Eye (tissue), 1 donor: ENCODE data around the gene KIF6.
"Not testable (repeated sequence)": the region's sequence is repeated elsewhere in the genome, so short reads cannot be mapped to it uniquely, and the experiment has no call there.

Source experiments
- DNase-seq: peaks from one replicate; pipeline ENCODE4 v3.0.0-alpha.2; 2015

KIF6 gene, protein sequence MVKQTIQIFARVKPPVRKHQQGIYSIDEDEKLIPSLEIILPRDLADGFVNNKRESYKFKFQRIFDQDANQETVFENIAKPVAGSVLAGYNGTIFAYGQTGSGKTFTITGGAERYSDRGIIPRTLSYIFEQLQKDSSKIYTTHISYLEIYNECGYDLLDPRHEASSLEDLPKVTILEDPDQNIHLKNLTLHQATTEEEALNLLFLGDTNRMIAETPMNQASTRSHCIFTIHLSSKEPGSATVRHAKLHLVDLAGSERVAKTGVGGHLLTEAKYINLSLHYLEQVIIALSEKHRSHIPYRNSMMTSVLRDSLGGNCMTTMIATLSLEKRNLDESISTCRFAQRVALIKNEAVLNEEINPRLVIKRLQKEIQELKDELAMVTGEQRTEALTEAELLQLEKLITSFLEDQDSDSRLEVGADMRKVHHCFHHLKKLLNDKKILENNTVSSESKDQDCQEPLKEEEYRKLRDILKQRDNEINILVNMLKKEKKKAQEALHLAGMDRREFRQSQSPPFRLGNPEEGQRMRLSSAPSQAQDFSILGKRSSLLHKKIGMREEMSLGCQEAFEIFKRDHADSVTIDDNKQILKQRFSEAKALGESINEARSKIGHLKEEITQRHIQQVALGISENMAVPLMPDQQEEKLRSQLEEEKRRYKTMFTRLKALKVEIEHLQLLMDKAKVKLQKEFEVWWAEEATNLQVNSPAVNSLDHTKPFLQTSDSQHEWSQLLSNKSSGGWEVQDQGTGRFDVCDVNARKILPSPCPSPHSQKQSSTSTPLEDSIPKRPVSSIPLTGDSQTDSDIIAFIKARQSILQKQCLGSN

DNA sequence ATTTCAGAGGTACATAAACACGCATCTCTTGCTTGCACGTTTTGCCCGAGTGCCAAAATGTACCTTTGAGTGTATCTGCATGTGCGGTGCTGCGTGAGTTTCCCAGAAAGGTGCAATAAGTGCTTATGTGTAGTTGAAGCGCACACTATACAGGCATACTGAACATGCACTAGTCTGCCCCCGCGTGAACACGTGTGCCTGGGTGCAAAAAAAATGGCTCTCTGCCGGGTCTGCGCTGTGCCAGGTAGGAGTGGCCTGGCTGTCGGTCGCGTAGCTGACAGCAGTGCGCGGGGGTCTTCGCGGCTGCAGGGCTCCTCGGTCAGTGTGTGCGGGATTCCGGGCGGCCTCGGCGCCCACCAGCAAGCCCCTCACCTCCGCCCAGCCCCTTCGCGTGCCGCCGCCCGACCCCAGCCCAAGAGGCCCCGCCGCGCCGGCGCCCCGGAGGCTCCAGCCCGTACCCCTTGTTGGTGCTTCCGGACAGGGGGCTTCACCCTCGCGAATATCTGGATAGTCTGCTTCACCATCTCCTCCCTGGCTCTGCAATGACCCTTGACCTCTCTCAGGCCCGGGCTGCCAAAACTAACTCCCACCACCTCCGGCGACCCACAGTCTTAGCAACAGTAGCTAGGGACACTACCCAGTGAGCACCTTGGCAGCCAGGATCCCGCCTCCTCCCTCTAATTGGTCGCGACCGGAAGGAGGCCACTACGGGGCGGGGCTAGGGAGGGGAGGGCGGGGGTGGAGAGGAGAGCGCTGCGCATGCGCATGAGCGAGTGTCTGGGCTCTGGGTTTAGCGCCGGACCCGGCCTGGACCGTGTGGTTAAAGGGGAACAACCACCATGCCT lies at the start of gene KIF6:
KIF6 (minus strand) TSS at position 622 of the 845 bp plus-strand sequence; CDS start at position 524, 98 bp downstream.
- peak; percentile 97 for DNase-seq

- DNase-seq: no peak
Observed at GRCh38 chr6:39773782-39774181, 48.6 kb upstream of the KIF6 start.

DNA sequence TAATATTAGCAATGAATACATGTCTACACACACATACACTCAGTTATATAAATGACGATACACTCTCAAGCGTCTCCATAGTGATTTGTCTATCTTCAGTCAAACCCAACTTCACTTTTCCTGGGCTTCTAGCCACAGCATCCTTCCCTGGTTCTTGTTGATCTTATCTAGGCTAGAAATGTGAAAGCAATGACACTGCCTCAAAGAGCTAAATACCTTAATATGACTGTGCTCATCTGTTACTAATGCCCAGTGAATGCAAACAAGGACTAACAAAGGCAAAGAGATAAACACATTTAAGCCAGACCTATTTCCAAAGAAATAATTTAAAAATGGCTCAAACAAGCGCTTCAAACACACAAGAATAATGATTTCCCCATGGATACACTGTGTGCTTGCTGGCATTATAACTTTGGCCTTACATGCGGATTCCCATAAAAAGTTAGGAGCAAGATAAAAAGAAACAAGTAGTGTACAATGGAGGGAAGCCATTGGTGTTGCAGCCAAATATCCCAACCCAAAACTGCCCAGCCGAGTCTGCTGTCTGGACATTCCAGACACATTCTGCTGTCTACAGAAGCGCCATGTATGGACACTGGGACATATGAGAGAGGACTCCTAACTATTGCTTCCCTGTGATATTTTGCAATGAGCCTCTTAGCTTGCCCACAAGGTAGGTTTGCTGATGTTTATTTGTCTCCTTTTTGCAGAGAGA lies 47.5 kb upstream of the KIF6 start:
- no peak for DNase-seq

GRCh38 chr6:39770446-39770845 lies 45.2 kb upstream of the KIF6 start:
- no peak for DNase-seq

- no peak for DNase-seq
Observed at GRCh38 chr6:39769012-39769411, 43.8 kb upstream of the KIF6 start.

DNA sequence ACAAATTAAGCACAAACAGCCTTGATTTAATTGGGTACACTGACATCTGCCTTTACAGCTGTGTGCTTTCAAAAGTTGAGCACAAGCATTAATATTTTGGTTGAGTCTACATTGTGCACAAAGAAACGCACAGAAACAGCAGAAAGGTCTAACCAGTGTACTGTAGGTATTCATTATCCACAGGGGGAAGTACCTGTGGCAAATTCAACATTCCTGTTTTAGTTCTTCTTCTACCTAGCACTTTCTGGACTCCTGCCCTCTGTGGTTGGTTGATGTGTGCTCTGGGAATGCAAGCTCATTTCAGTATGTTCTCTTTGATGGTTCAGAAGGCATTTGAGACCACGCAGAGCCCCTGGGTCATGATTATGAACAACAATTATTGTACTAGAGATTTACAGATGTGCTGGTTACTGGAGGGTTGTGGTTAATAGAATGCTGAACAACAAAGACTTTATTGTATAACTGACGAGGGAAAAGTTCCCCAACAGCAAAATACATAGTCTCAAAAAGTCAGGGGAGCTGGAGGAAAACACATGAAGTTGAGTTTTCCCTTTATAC lies 40.4 kb upstream of the KIF6 start:
- no peak for DNase-seq

- no peak for DNase-seq
Observed at GRCh38 chr6:39760226-39760952, 35.2 kb upstream of the KIF6 start.

DNA sequence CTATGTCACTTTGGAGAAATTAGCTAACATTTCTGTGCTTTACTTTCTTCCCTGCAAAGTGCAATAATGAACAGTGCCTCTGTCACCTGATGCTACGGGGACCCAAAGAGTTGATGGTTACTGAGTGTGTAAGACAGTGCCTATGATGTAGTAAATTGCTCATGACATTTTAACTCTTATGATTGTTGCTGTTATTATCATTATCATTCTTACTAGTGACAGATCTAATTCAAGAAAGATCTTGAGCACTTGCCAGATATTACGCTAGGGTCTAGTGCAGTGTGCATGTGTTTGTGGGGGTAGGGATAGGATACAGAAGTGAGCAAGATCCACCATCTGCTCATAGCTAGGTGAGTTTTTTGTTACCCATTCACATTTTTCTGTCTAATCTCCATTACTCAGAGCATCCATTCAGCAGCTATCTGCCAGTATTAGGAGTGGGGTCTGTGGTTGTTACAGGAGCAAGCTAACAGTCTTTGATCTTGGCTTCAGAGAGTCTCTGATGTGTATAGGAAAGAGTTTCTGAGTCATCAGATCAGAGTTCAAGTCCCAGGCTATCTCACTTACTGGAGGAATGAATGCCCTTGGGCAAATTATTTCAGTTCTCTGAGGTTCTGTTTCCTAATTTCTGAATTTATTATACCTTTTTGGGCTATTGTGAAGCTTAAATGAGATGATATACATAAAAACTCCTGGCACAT lies 33.8 kb upstream of the KIF6 start:
- DNase-seq: no peak

- DNase-seq: no peak
Observed at GRCh38 chr6:39756582-39756981, 31.4 kb upstream of the KIF6 start.

DNA sequence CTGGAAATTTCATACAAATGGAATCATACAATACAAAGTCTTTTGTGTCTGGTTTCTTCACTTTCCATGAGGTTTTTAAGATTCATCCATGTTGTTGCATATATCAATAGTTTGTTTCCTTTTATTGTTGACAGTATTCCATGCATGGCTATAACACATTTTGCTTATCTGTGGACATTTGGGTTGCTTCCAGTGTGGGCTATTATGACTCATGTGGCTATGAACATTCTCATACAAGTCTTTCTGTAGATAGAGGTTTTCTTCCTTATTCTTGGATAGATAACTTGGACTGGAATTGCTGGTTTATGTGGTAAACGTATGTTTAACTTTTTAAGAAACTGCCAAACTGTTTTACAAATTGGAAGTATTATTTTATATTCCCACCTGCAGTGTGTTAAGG lies 30.0 kb upstream of the KIF6 start:
- no peak for DNase-seq

GRCh38 chr6:39754514-39755115 lies 29.4 kb upstream of the KIF6 start:
- no peak for DNase-seq

GRCh38 chr6:39753725-39754045 lies 28.5 kb upstream of the KIF6 start:
- DNase-seq: no peak

DNA sequence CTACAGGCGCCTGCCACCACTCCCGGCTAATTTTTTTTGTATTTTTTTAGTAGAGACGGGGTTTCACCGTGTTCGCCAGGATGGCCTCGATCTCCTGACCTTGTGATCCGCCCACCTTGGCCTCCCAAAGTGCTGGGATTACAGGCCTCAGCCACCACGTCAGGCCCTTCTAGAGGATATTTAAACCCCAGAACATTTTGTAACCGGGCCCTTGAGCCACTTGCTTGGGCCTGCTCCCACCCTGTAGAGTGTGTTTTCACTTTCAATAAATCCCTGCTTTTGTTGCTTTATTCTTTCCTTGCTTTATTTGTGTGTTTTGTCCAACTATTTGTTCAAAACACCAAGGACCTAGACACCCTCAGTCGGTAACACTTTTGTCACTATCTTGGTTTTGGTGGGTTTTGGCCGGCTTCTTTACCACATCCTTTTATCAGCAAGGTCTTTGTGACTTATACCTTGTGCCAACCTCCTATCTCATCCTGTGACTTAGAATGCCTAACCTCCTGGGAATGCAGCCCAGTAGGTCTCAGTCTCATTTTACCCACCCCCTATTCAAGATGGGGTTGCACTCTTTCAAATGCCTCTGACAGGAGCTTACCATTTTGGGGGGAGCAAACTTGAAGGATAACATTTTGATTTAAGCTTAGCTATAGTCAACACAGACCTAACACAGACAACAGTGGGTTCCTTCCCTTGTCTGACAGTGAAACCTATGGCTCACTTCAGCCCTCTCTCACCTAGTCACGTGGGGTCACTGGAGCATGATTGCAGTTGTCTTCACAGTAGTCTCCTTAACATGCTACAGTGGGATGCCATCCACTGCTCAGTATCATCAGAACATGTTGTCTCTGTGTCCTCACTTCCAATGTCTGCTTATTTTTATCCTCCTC lies 27.9 kb upstream of the KIF6 start:
- DNase-seq: no peak

- no peak for DNase-seq
Observed at GRCh38 chr6:39746795-39747194, 21.6 kb upstream of the KIF6 start.

DNA sequence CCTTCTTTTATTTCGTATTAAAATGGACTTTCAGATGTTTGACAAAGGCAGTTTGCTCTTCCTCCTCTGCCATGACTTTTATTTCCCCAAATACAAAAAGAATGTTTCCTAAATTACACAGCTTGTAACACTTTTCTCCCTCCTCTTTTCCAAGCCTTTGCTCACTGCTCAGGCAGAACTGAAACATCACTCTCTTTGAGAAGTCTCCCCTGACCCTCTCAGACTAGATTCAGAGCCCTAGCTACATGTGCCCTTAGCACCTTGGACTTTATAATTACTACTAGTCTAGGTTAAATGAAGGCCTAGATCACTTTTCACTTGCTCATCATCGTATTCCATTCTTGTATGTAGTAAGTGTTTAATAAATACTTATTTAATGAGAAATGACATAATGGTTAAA lies 8.5 kb upstream of the KIF6 start:
- DNase-seq: no peak

DNA sequence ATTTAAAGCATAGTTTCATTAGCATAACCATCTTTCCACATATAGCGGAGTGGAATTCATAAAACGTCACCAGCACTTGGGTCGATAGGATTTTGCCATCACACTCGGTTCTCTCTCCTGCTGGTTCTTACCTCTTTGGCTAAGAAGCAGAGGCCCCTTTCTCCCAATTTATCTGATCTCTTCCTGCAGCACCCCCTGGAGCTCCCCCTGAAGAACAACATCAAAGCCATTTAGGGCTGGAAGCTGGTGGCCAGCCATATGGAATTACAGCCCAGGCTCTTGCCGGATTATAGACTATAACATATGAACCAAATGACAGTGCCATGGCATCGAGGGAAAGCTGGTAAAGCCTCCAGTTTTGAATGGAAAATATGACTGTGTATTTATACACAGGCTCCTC lies 6.4 kb upstream of the KIF6 start:
- DNase-seq: no peak

DNA sequence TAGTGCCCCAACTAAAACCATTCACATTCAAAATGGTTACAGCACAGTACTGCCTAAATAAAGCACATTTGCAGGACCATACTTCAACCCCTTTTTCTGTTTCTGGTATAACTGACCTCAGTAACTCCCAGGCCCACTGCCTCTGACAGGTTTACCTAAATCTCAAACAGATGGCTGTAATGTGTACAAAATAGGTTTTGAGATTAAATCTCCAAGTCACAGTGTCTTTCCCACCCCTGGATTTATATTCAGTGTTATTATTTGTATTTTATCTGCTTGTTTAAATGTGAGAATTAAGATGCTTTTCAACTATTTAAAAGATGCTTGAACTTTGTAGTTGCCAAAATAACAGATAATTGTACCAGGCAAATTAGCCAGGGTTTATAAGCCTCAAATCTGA lies 4.7 kb upstream of the KIF6 start:
- no peak for DNase-seq

DNA sequence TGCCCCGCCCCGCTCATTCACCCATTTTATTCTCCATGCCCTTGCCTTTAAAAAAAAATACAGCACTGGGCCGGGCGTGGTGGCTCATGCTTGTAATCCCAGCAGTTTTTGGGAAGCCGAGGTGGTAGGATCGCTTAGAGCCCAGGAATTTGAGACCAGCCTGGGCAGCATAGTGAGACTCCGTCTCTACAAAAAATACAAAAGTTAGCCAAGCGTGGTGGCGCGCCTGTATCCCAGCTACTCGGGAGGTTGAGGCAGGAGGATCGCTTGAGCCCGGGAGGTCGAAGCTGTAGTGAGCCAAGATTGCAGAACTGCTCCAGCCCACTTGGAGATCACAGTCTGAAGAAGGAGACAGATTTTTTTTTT lies 407 bp upstream of the KIF6 start:
- DNase-seq: no peak

DNA sequence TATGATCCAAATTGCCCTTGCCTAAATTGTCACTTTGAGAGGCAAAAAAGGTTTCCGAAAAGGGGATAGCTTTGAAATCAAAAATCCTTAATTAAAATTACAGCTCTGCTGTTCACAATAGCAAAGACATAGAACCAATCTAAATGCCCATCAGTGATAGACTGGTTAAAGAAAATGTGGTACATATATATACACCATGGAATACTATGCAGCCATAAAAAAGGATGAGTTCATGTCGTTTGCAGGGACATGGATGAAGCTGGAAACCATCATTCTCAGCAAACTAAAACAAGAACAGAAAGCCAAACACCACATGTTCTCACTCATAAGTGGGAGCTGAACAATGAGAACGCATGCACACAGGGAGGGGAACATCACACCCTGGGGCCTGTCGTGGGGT lies 1.9 kb downstream of the KIF6 start:
- DNase-seq: not testable (repeated sequence)

DNA sequence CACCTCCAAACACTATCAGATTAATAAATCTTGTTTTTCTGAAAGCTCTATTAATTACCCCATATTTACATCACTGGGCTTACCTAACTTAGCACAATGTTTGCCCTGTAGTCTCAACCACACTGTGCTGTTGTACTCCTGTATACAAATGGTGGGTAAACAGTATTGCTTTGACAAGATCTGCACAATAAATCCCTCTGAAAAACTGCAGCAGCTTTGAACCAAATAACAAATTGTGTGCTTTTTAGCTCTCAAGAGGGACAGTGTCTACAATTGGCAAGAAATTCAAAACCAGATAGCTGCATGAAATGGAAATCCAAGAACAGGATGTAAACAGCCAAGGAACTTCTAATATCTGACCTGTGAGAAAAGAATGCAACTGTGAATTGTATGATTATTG lies 10.4 kb downstream of the KIF6 start:
- DNase-seq: no peak
